GM23248 (cell line): ENCODE data around the gene WNK2. TPM values are rescaled to one million over a fixed set of nuclear protein-coding genes. Genes with fewer than 3 reads are reported as not detected.

Experiments used
- DNase-seq: peaks from one replicate; pipeline ENCODE4 v3.0.0-alpha.2; 2015
- H2AFZ ChIP-seq: fragments of 200-600 bp; sonication (generic); 2 replicates; pipeline ENCODE4 v1.6.1; 2016; ENCODE audit warnings: antibody characterized with exemption
- H3F3A ChIP-seq: fragments of 200-600 bp; sonication (generic); 2 replicates; pipeline ENCODE4 v1.6.1; 2016; ENCODE audit warnings: mild to moderate bottlenecking, antibody characterized with exemption, mixed run types; ENCODE audit not compliant: insufficient read depth
- H3K27ac ChIP-seq: fragments of 200-600 bp; sonication (generic); 2 replicates; pipeline ENCODE4 v1.5.1; 2016; ENCODE audit warnings: mild to moderate bottlenecking
- H3K27me3 ChIP-seq: fragments of 200-600 bp; sonication (generic); replicated peaks from 2 replicates; pipeline ENCODE4 v1.6.1; 2016; ENCODE audit warnings: mild to moderate bottlenecking; ENCODE audit not compliant: insufficient read depth
- H3K36me3 ChIP-seq: fragments of 200-600 bp; sonication (generic); 2 replicates; pipeline ENCODE4 v1.6.1; 2016; ENCODE audit warnings: low read depth, mild to moderate bottlenecking
- H3K4me1 ChIP-seq: fragments of 200-600 bp; sonication (generic); 2 replicates; pipeline ENCODE4 v1.6.1; 2016; ENCODE audit warnings: mild to moderate bottlenecking; ENCODE audit not compliant: insufficient read depth
- H3K4me2 ChIP-seq: fragments of 200-600 bp; sonication (generic); one replicate; pipeline ENCODE4 v1.6.1; 2016; ENCODE audit warnings: mild to moderate bottlenecking; ENCODE audit not compliant: unreplicated experiment
- H3K4me3 ChIP-seq: fragments of 200-600 bp; sonication (generic); 2 replicates; pipeline ENCODE4 v1.5.1; 2016; ENCODE audit warnings: mild to moderate bottlenecking
- H3K79me2 ChIP-seq: fragments of 200-600 bp; sonication (generic); 2 replicates; pipeline ENCODE4 v1.6.1; 2016; ENCODE audit warnings: mild to moderate bottlenecking; ENCODE audit not compliant: insufficient read depth
- H3K9ac ChIP-seq: fragments of 200-600 bp; sonication (generic); 2 replicates; pipeline ENCODE4 v1.6.1; 2016; ENCODE audit warnings: mild to moderate bottlenecking
- H3K9me2 ChIP-seq: fragments of 200-600 bp; sonication (generic); 2 replicates; pipeline ENCODE4 v1.6.1; 2016; ENCODE audit warnings: mixed run types, mild to moderate bottlenecking, moderate library complexity; ENCODE audit not compliant: insufficient read depth
- H3K9me3 ChIP-seq: fragments of 200-600 bp; sonication (generic); one replicate; pipeline ENCODE4 v1.6.1; 2017; ENCODE audit warnings: low read depth
- H4K20me1 ChIP-seq: fragments of 200-600 bp; sonication (generic); 2 replicates; pipeline ENCODE4 v1.6.0; 2016; ENCODE audit not compliant: insufficient read depth
- EZH2 ChIP-seq: fragments of 200-600 bp; sonication (generic); IDR thresholded peaks from 2 replicates; pipeline ENCODE4 v1.6.1; 2018; ENCODE audit warnings: antibody characterized with exemption, mild to moderate bottlenecking; ENCODE audit not compliant: insufficient read depth, poor library complexity, severe bottlenecking
- EZH2phosphoT487 ChIP-seq: fragments of 200-600 bp; sonication (generic); IDR thresholded peaks from 2 replicates; pipeline ENCODE4 v1.6.1; 2018; ENCODE audit warnings: antibody characterized with exemption, moderate library complexity, mild to moderate bottlenecking, low read depth; ENCODE audit not compliant: insufficient read depth
- WGBS, 2 experiments: methylation state at CpG; one replicate each; pipeline ENCODE4 v1.1.6; 2015 to 2017; ENCODE audit warnings: low lambda C conversion rate in 2 of 2, low coverage in 1 of 2; ENCODE audit errors: missing lambda C conversion rate in 2 of 2; 5-methylcytosine and 5-hydroxymethylcytosine counted together
- in situ Hi-C: fragments of 300-500 bp; cut with MboI; formaldehyde crosslinking; loops from 2 replicates; pipeline ENCODE4 v1.15.0; 2020
- polyA plus RNA-seq: library from polyadenylated mRNA; unstranded; fragments of >200 nt; fragmentation: Nextera tagmentation; extraction: Ambion mirVana; gene quantifications from 2 replicates; pipeline ENCODE4 v1.2.1, GENCODE V29; 2016
- total RNA-seq: library from RNA; depleted of rRNA; stranded (reverse); fragments of >200 nt; shearing (Covaris generic); gene quantifications from 2 replicates; pipeline ENCODE4 v1.2.3, GENCODE V29; 2014

The WNK2 gene
- total and polyA plus RNA-seq, 2 experiments from 2014 or later, result not detected

GRCh38 chr9:93192721-93193387 lies 8.9 kb downstream of the WNK2 start:
- H4K20me1 ChIP-seq, result no peaks in the 10 kb centered on the region
- H3F3A ChIP-seq, result no peaks in the 10 kb centered on the region
- no peaks in the 10 kb centered on the region for H3K36me3 ChIP-seq
- no peaks in the 10 kb centered on the region for H3K4me1 ChIP-seq
- no peak for DNase-seq
- H3K4me3 ChIP-seq, result no peak overlapping the region
- no peaks in the 10 kb centered on the region for H3K9me3 ChIP-seq
- no peak overlapping the region for H2AFZ ChIP-seq
- in situ Hi-C loops, result no loop called here
- H3K9me2 ChIP-seq, result no peaks in the 10 kb centered on the region
- TF ChIP-seq EZH2 (no peak), EZH2phosphoT487 (no peak)
- 46 to 53% methylated on average over 11 of the region's 11 CpGs for WGBS, 2 experiments
- no peak overlapping the region for H3K4me2 ChIP-seq
- H3K27me3 ChIP-seq, result no peaks in the 10 kb centered on the region; the same call in 1 of the 2 replicates
- no peaks in the 10 kb centered on the region for H3K79me2 ChIP-seq
- no peak overlapping the region for H3K27ac ChIP-seq
- no peak overlapping the region for H3K9ac ChIP-seq

GRCh38 chr9:93193388-93194220 lies 9.7 kb downstream of the WNK2 start:
- Histone ChIP-seq H3K9me3 (no peaks in the 10 kb centered on the region), H3F3A (no peaks in the 10 kb centered on the region), H3K9ac (no peak overlapping the region), H2AFZ (no peak overlapping the region), H3K27me3 (no peaks in the 10 kb centered on the region), H3K4me2 (no peak overlapping the region), H3K27ac (no peak overlapping the region), H3K9me2 (no peaks in the 10 kb centered on the region), H3K4me1 (no peaks in the 10 kb centered on the region), H4K20me1 (no peaks in the 10 kb centered on the region), H3K79me2 (no peaks in the 10 kb centered on the region), H3K4me3 (no peak overlapping the region), H3K36me3 (no peaks in the 10 kb centered on the region)
- 44 to 45% methylated on average over 12 of the region's 12 CpGs for WGBS, 2 experiments
- TF ChIP-seq EZH2phosphoT487 (no peak), EZH2 (no peak)
- no peak for DNase-seq
- in situ Hi-C loops, result no loop called here

GRCh38 chr9:93194221-93194625 lies 10.3 kb downstream of the WNK2 start:
- H3K4me2 ChIP-seq, result no peak overlapping the region
- WGBS, 2 experiments, result 38 to 39% methylated on average over 1 of the region's 1 CpG
- no peaks in the 10 kb centered on the region for H3K36me3 ChIP-seq
- H3K9me2 ChIP-seq, result no peaks in the 10 kb centered on the region
- no peaks in the 10 kb centered on the region for H4K20me1 ChIP-seq
- in situ Hi-C loops, result no loop called here
- no peaks in the 10 kb centered on the region for H3K27me3 ChIP-seq
- DNase-seq, result no peak
- TF ChIP-seq EZH2 (no peak), EZH2phosphoT487 (no peak)
- no peak overlapping the region for H3K27ac ChIP-seq
- H3K9me3 ChIP-seq, result no peaks in the 10 kb centered on the region
- no peak overlapping the region for H3K4me3 ChIP-seq
- H3K9ac ChIP-seq, result no peak overlapping the region
- no peaks in the 10 kb centered on the region for H3F3A ChIP-seq
- H3K4me1 ChIP-seq, result no peaks in the 10 kb centered on the region
- H2AFZ ChIP-seq, result no peak overlapping the region
- no peaks in the 10 kb centered on the region for H3K79me2 ChIP-seq

GRCh38 chr9:93194641-93195040 lies 10.7 kb downstream of the WNK2 start:
- Histone ChIP-seq H3K4me2 (no peak overlapping the region), H3K9ac (no peak overlapping the region), H4K20me1 (no peaks in the 10 kb centered on the region), H3K36me3 (no peaks in the 10 kb centered on the region), H3K4me3 (no peak overlapping the region), H3K4me1 (no peaks in the 10 kb centered on the region), H3K9me2 (no peaks in the 10 kb centered on the region), H2AFZ (no peak overlapping the region), H3F3A (no peaks in the 10 kb centered on the region), H3K27ac (no peak overlapping the region), H3K27me3 (no peaks in the 10 kb centered on the region), H3K9me3 (no peaks in the 10 kb centered on the region), H3K79me2 (no peaks in the 10 kb centered on the region)
- TF ChIP-seq EZH2phosphoT487 (no peak), EZH2 (no peak)
- in situ Hi-C loops, result no loop called here
- no peak for DNase-seq
- WGBS, 2 experiments, result 41 to 53% methylated on average over 3 of the region's 3 CpGs
